ENCODE data around the gene KRTAP5-8. TPM values are rescaled to one million over a fixed set of nuclear protein-coding genes. Genes with fewer than 3 reads are reported as not detected.

KRTAP5-8 gene
- total and polyA plus RNA-seq, 2 donors (not counting 3 experiments of a cell fraction or from before 2014, with no cell fraction given), result 0.17 TPM; not detected in 1

DNA sequence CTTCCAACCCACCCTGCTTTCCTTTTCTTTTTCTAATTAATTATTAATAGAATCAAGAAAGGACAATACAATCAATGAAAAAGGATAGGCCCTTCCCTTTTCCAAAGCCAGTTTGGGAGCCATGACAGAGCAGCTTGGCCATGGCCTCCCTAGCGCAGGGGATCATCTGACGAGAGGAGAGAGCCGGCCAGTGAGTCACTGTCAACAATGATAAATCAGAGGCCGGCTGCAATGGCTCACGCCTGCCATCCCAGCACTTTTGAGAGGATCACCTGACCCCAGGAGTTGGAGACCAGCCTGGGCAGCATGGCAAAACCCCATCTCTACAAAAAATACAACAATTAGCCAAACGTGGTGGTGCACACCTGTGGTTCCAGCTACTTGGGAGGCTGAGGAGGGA is 38.3 kb upstream of the KRTAP5-8 start:
- CTCF ChIA-PET, result interaction anchor here (1.4 kb wide), 1 partner anchor 80 kb away, joined by 3 read pairs; no protein-coding TSS in a partner anchor
- no TSS peak for BruUV-seq (replicated peaks)
- DNase-seq (ENCODE audit: low read depth, low spot score), result no peak
- Histone ChIP-seq H3K27ac (ENCODE audit: insufficient read depth, low read depth, low read length) (no peak overlapping the region), H3K4me2 (ENCODE audit: insufficient read depth, low read length) (no peak overlapping the region), H3K27me3 (ENCODE audit: control insufficient read depth in 2 of 2, insufficient read depth in 2 of 2, low read length in 2 of 2) (no peaks in the 10 kb centered on the region), H4K20me1 (replicated peaks; ENCODE audit: control insufficient read depth, extremely low read depth, insufficient read depth, low read length) (no peaks in the 10 kb centered on the region), H3K9me3 (replicated peaks; ENCODE audit: control insufficient read depth, insufficient read depth, low read length) (no peaks in the 10 kb centered on the region), H3K79me2 (ENCODE audit: control insufficient read depth, insufficient read depth, low read length) (no peaks in the 10 kb centered on the region), H3K4me3 (replicated peaks in 1 of 3; ENCODE audit: insufficient read depth in 1 of 3, low read depth in 1 of 3, low read length in 3 of 3) (no peak overlapping the region), H3K36me3 (ENCODE audit: control insufficient read depth in 2 of 2, extremely low read depth in 1 of 2, insufficient read depth in 2 of 2, low read length in 2 of 2) (peaks cover 9 to 32% of the 10 kb centered on the region in 2 experiments), H3K9ac (replicated peaks; ENCODE audit: extremely low read depth, insufficient read depth, low read length) (no peak overlapping the region), H2AFZ (ENCODE audit: low read depth, low read length) (no peak overlapping the region), H3K4me1 (ENCODE audit: control insufficient read depth, extremely low read depth, insufficient read depth, low read length) (no peaks in the 10 kb centered on the region), H3K9me1 (replicated peaks; ENCODE audit: control insufficient read depth, extremely low read depth, insufficient read depth, low read length) (no peaks in the 10 kb centered on the region)
- dilution Hi-C loops (cut with MboI; ENCODE audit: extremely low pct_ligation_motif_present, low sequenced_read_pairs) (no loop called here), intact Hi-C loops (cut with micrococcal nuclease) (no loop called here)
- POLR2A ChIA-PET, result no interaction called here
- no peak for FAIRE-seq
- TF ChIP-seq GATA2 (IDR thresholded peaks at IDR 0.05; ENCODE audit: insufficient read depth, insufficient read length, low read depth, low read length) (no peak), JUN (IDR thresholded peaks at IDR 0.05; ENCODE audit: borderline replicate concordance, insufficient read depth, insufficient read length, low read depth) (no peak), FOS (IDR thresholded peaks at IDR 0.05; ENCODE audit: borderline replicate concordance, insufficient read depth, low read length) (no peak), MYC (IDR thresholded peaks at IDR 0.05; ENCODE audit: low read depth, low read length) (no peak)
- TF ChIP-seq, protein P1, sequence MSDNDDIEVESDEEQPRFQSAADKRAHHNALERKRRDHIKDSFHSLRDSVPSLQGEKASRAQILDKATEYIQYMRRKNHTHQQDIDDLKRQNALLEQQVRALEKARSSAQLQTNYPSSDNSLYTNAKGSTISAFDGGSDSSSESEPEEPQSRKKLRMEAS (IDR thresholded peaks at IDR 0.05; ENCODE audit: insufficient read depth, insufficient read length), result no peak
- TF ChIP-seq, protein P2, sequence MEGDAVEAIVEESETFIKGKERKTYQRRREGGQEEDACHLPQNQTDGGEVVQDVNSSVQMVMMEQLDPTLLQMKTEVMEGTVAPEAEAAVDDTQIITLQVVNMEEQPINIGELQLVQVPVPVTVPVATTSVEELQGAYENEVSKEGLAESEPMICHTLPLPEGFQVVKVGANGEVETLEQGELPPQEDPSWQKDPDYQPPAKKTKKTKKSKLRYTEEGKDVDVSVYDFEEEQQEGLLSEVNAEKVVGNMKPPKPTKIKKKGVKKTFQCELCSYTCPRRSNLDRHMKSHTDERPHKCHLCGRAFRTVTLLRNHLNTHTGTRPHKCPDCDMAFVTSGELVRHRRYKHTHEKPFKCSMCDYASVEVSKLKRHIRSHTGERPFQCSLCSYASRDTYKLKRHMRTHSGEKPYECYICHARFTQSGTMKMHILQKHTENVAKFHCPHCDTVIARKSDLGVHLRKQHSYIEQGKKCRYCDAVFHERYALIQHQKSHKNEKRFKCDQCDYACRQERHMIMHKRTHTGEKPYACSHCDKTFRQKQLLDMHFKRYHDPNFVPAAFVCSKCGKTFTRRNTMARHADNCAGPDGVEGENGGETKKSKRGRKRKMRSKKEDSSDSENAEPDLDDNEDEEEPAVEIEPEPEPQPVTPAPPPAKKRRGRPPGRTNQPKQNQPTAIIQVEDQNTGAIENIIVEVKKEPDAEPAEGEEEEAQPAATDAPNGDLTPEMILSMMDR (IDR thresholded peaks at IDR 0.05; ENCODE audit: extremely low read depth in 1 of 2, insufficient read depth in 1 of 2, low read depth in 1 of 2, low read length in 2 of 2), result no peak
